ENCODE measurements around the gene KLHL42. TPM values are rescaled to one million over a fixed set of nuclear protein-coding genes. Genes with fewer than 3 reads are reported as not detected.

Gene KLHL42
- total and polyA plus RNA-seq, 2 of the 13 experiments (the other 11 are each of a cell fraction or from before 2014, with no cell fraction given) = 13.5 to 14.0 TPM

GRCh38 chr12:27802511-27802910 is 22.5 kb downstream of the KLHL42 start:
- H3K36me3 ChIP-seq (replicated peaks in 1 of 2; ENCODE audit: control insufficient read depth in 1 of 2, insufficient read depth in 2 of 2, low read length in 2 of 2) = peaks cover 1 to 15% of the 10 kb centered on the region in 2 experiments; a peak in 3 of 5 replicates
- no peak overlapping the region for H2AFZ ChIP-seq (ENCODE audit: low read length)
- H3K4me1 ChIP-seq (ENCODE audit: insufficient read depth, low read length) = no peaks in the 10 kb centered on the region
- 91% methylated on average over 4 of the region's 4 CpGs for WGBS (ENCODE audit: low lambda C conversion rate)
- FAIRE-seq (no peak), DNase-seq (ENCODE audit: low spot score) (no peak), ATAC-seq (no peak)
- TF ChIP-seq RFXAP (CRISPR knock-in tag; IDR thresholded peaks at IDR 0.05; ENCODE audit: borderline replicate concordance) (no peak), AKAP8 (CRISPR knock-in tag; IDR thresholded peaks at IDR 0.05) (no peak), ZNF362 (CRISPR knock-in tag; IDR thresholded peaks at IDR 0.05; ENCODE audit: borderline replicate concordance) (no peak), NAIF1 (CRISPR knock-in tag; IDR thresholded peaks at IDR 0.05; ENCODE audit: borderline replicate concordance) (no peak), ATF5 (CRISPR knock-in tag; IDR thresholded peaks at IDR 0.05; ENCODE audit: low read depth) (no peak), SP140L (CRISPR knock-in tag; IDR thresholded peaks at IDR 0.05; ENCODE audit: borderline replicate concordance) (no peak), ZNF572 (CRISPR knock-in tag; IDR thresholded peaks at IDR 0.05) (no peak)
- in situ Hi-C loops (cut with HindIII; ENCODE audit: extremely low pct_ligation_motif_present, low pct_unique_long_range_greater_than_20kb) (no loop called here), intact Hi-C loops (cut with micrococcal nuclease; ENCODE audit: unreplicated experiment) (no loop called here)
- no peaks in the 10 kb centered on the region for H4K20me1 ChIP-seq (ENCODE audit: insufficient read depth, low read length)
- H3K27me3 ChIP-seq (ENCODE audit: control insufficient read depth in 1 of 2, insufficient read depth in 2 of 2, low read length in 2 of 2) = no peaks in the 10 kb centered on the region
- H3K79me2 ChIP-seq (ENCODE audit: insufficient read depth, low read length) = no peaks in the 10 kb centered on the region
- H3K27ac ChIP-seq (ENCODE audit: extremely low read length, insufficient read depth, low read length) = no peak overlapping the region
- ChIA-PET POLR2A (no interaction called here), CTCF (ENCODE audit: low intra/inter-chr PET ratio, low total read pairs) (no interaction called here)
- H3K4me3 ChIP-seq (replicated peaks in 1 of 3; ENCODE audit: insufficient read depth in 1 of 3, low read depth in 2 of 3, low read length in 3 of 3) = no peak overlapping the region
- no TSS peak for BruUV-seq (replicated peaks)
- no peaks in the 10 kb centered on the region for H3K9me3 ChIP-seq (ENCODE audit: low read length)
- H3K4me2 ChIP-seq (ENCODE audit: low read depth, low read length) = no peak overlapping the region
- no peak overlapping the region for H3K9ac ChIP-seq (ENCODE audit: insufficient read depth, low read depth, low read length)

- intact Hi-C loops (cut with micrococcal nuclease; ENCODE audit: unreplicated experiment) (no loop called here), in situ Hi-C loops (cut with HindIII; ENCODE audit: extremely low pct_ligation_motif_present, low pct_unique_long_range_greater_than_20kb) (no loop called here)
- Histone ChIP-seq H3K4me1 (ENCODE audit: insufficient read depth, low read length) (no peaks in the 10 kb centered on the region), H3K9ac (ENCODE audit: insufficient read depth, low read depth, low read length) (no peak overlapping the region), H3K4me3 (replicated peaks in 1 of 3; ENCODE audit: insufficient read depth in 1 of 3, low read depth in 2 of 3, low read length in 3 of 3) (no peak overlapping the region), H3K9me3 (ENCODE audit: low read length) (no peaks in the 10 kb centered on the region), H3K4me2 (ENCODE audit: low read depth, low read length) (no peak overlapping the region), H4K20me1 (ENCODE audit: insufficient read depth, low read length) (no peaks in the 10 kb centered on the region), H3K79me2 (ENCODE audit: insufficient read depth, low read length) (no peaks in the 10 kb centered on the region), H3K27ac (ENCODE audit: extremely low read length, insufficient read depth, low read length) (no peak overlapping the region), H3K27me3 (ENCODE audit: control insufficient read depth in 1 of 2, insufficient read depth in 2 of 2, low read length in 2 of 2) (no peaks in the 10 kb centered on the region), H2AFZ (ENCODE audit: low read length) (no peak overlapping the region), H3K36me3 (replicated peaks in 1 of 2; ENCODE audit: control insufficient read depth in 1 of 2, insufficient read depth in 2 of 2, low read length in 2 of 2) (peaks cover 1 to 11% of the 10 kb centered on the region in 2 experiments; a peak in 3 of 5 replicates)
- ChIA-PET CTCF (ENCODE audit: low intra/inter-chr PET ratio, low total read pairs) (no interaction called here), POLR2A (no interaction called here)
- DNase-seq (ENCODE audit: low spot score) = no peak
- BruUV-seq (replicated peaks) = no TSS peak
- 91% methylated on average over 2 of the region's 2 CpGs for WGBS (ENCODE audit: low lambda C conversion rate)
- FAIRE-seq = no peak
- no peak for ATAC-seq
- TF ChIP-seq ZNF576 (CRISPR knock-in tag; IDR thresholded peaks at IDR 0.05) = no peak
- TF ChIP-seq MYC (CRISPR knock-in tag; IDR thresholded peaks at IDR 0.05; ENCODE audit: borderline replicate concordance) = no peak
- no peak for TF ChIP-seq ZNF20 (CRISPR knock-in tag; IDR thresholded peaks at IDR 0.05)
- TF ChIP-seq NFAT5 (CRISPR knock-in tag; IDR thresholded peaks at IDR 0.05) = no peak
Observed at GRCh38 chr12:27802936-27803335, 22.9 kb downstream of the KLHL42 start.
